ENCODE data around the gene ACOX3. TPM values are rescaled to one million over a fixed set of nuclear protein-coding genes. Genes with fewer than 3 reads are reported as not detected.
"Not testable (repeated sequence)": the region's sequence is repeated elsewhere in the genome, so short reads cannot be mapped to it uniquely, and the experiment has no call there.

The ACOX3 gene
- total RNA-seq, 1 donor from 2014 or later = 29.9 TPM

GRCh38 chr4:8353912-8354453 lies 86.5 kb downstream of the ACOX3 start:
- no peak for DNase-seq (ENCODE audit: low read depth, low spot score)

- no peak for DNase-seq (ENCODE audit: low read depth, low spot score)
These were observed 87.3 kb downstream of the ACOX3 start for GRCh38 chr4:8353158-8353669.

GRCh38 chr4:8352368-8353157 lies 88.0 kb downstream of the ACOX3 start:
- no peak for DNase-seq (ENCODE audit: low read depth, low spot score)

GRCh38 chr4:8351931-8352367 lies 88.6 kb downstream of the ACOX3 start:
- no peak for DNase-seq (ENCODE audit: low read depth, low spot score)

GRCh38 chr4:8350841-8351461 lies 89.6 kb downstream of the ACOX3 start:
- no peak for DNase-seq (ENCODE audit: low read depth, low spot score)

GRCh38 chr4:8350352-8350751 lies 90.2 kb downstream of the ACOX3 start:
- DNase-seq (ENCODE audit: low read depth, low spot score) = no peak

GRCh38 chr4:8349664-8350236 lies 90.8 kb downstream of the ACOX3 start:
- DNase-seq (ENCODE audit: low read depth, low spot score) = no peak

GRCh38 chr4:8349236-8349635 lies 91.3 kb downstream of the ACOX3 start:
- not testable (repeated sequence) for DNase-seq (ENCODE audit: low read depth, low spot score)

GRCh38 chr4:8348071-8348470 lies 92.5 kb downstream of the ACOX3 start:
- no peak for DNase-seq (ENCODE audit: low read depth, low spot score)

GRCh38 chr4:8347660-8348059 lies 92.9 kb downstream of the ACOX3 start:
- no peak for DNase-seq (ENCODE audit: low read depth, low spot score)

- DNase-seq (ENCODE audit: low read depth, low spot score) = no peak
These were observed 93.5 kb downstream of the ACOX3 start for GRCh38 chr4:8346838-8347605.

GRCh38 chr4:8345946-8346814 lies 94.3 kb downstream of the ACOX3 start:
- no peak for DNase-seq (ENCODE audit: low read depth, low spot score)

GRCh38 chr4:8345053-8345945 lies 95.2 kb downstream of the ACOX3 start:
- no peak for DNase-seq (ENCODE audit: low read depth, low spot score)

- no peak for DNase-seq (ENCODE audit: low read depth, low spot score)
These were observed 96.1 kb downstream of the ACOX3 start for GRCh38 chr4:8344377-8344776.

- no peak for DNase-seq (ENCODE audit: low read depth, low spot score)
These were observed 96.6 kb downstream of the ACOX3 start for GRCh38 chr4:8343967-8344331.

- no peak for DNase-seq (ENCODE audit: low read depth, low spot score)
These were observed 97.1 kb downstream of the ACOX3 start for GRCh38 chr4:8343262-8343966.

- no peak for DNase-seq (ENCODE audit: low read depth, low spot score)
These were observed 97.8 kb downstream of the ACOX3 start for GRCh38 chr4:8342651-8343261.

GRCh38 chr4:8341691-8342090 lies 98.8 kb downstream of the ACOX3 start:
- no peak for DNase-seq (ENCODE audit: low read depth, low spot score)

All from pulmonary artery endothelial cell (primary cell).